Fibroblast of lung (primary cell): ENCODE results near the gene CDC34. TPM values are rescaled to one million over a fixed set of nuclear protein-coding genes. Genes with fewer than 3 reads are reported as not detected.

Experiments used
- DNase-seq, 2 donors: peaks; one replicate each; pipeline versions ENCODE4 v3.0.0 to v3.0.0-alpha.2; 2010; ENCODE audit warnings: low read depth in 2 of 2
- H2AFZ ChIP-seq: 2 replicates; pipeline ENCODE4 v1.5.1; 2012; ENCODE audit warnings: low read length, control low read depth, inconsistent platforms
- H3K27ac ChIP-seq: 2 replicates; pipeline ENCODE4 v1.5.1; 2011; ENCODE audit warnings: low read length, control low read depth; ENCODE audit not compliant: insufficient read depth
- H3K27me3 ChIP-seq: 2 replicates; pipeline ENCODE4 v1.5.1; 2011; ENCODE audit warnings: mild to moderate bottlenecking, low read length; ENCODE audit not compliant: control insufficient read depth, insufficient read depth
- H3K36me3 ChIP-seq: 2 replicates; pipeline ENCODE4 v1.5.1; 2011; ENCODE audit warnings: low read length; ENCODE audit not compliant: control insufficient read depth, insufficient read depth
- H3K4me1 ChIP-seq: 2 replicates; pipeline ENCODE4 v1.5.1; 2011; ENCODE audit warnings: low read length; ENCODE audit not compliant: control insufficient read depth, insufficient read depth; ENCODE audit errors: extremely low read depth
- H3K4me2 ChIP-seq: 2 replicates; pipeline ENCODE4 v1.5.1; 2011; ENCODE audit warnings: low read length, control low read depth; ENCODE audit not compliant: insufficient read depth; ENCODE audit errors: extremely low read depth
- H3K4me3 ChIP-seq, 4 experiments: fragments of 200-600 bp in 1 of 4; sonication (generic) in 1 of 4; replicated peaks in 1 of 4; 2 replicates each; pipeline ENCODE4 v1.5.1; 2011 to 2016; ENCODE audit warnings: low read length in 4 of 4, low read depth in 3 of 4, mild to moderate bottlenecking in 3 of 4, control low read depth in 2 of 4, inconsistent platforms in 1 of 4, mixed read lengths in 1 of 4; ENCODE audit not compliant: insufficient read depth in 1 of 4; ENCODE audit errors: control extremely low read depth in 1 of 4
- H3K79me2 ChIP-seq: 2 replicates; pipeline ENCODE4 v1.5.1; 2012; ENCODE audit warnings: mild to moderate bottlenecking, low read length, inconsistent platforms; ENCODE audit not compliant: control insufficient read depth, insufficient read depth
- H3K9ac ChIP-seq: 2 replicates; pipeline ENCODE4 v1.5.1; 2011; ENCODE audit warnings: mild to moderate bottlenecking, low read length, control low read depth; ENCODE audit not compliant: insufficient read depth
- H3K9me3 ChIP-seq: 2 replicates; pipeline ENCODE4 v1.5.1; 2012; ENCODE audit warnings: low read depth, low read length; ENCODE audit not compliant: control insufficient read depth, insufficient read depth
- H4K20me1 ChIP-seq: 2 replicates; pipeline ENCODE4 v1.5.1; 2011; ENCODE audit warnings: low read length; ENCODE audit not compliant: control insufficient read depth, insufficient read depth; ENCODE audit errors: extremely low read depth
- CTCF ChIP-seq, 2 donors: IDR thresholded peaks in 1 of 2; conservative IDR thresholded peaks in 1 of 2; 1 replicate in 1 of 2; 2 replicates in 1 of 2; pipeline ENCODE4 v1.5.1; 2011 to 2012; ENCODE audit warnings: low read length in 2 of 2, control low read depth in 1 of 2, inconsistent platforms in 1 of 2, low read depth in 1 of 2, mild to moderate bottlenecking in 1 of 2
- EZH2 ChIP-seq: IDR thresholded peaks from 2 replicates; pipeline ENCODE4 v1.5.1; 2012; ENCODE audit warnings: low read length, control low read depth, mild to moderate bottlenecking; ENCODE audit errors: missing control alignments
- polyA plus RNA-seq, 2 donors: library from polyadenylated mRNA; depleted of rRNA in 1 of 2; stranded (reverse) in 1 of 2; unstranded in 1 of 2; fragments of >200 nt; gene quantifications; 2 replicates each; pipeline ENCODE4 v1.2.1, GENCODE V29; 2011 to 2012; ENCODE audit warnings: missing spikeins in 1 of 2
- total RNA-seq: library from RNA; depleted of rRNA; stranded (reverse); fragments of >200 nt; gene quantifications from 2 replicates; pipeline ENCODE4 v1.2.1, GENCODE V29; 2014

The CDC34 gene
- total and polyA plus RNA-seq, 2 donors (not counting 1 experiment from before 2014, with no cell fraction given) = 23.3 to 72.5 TPM

DNA sequence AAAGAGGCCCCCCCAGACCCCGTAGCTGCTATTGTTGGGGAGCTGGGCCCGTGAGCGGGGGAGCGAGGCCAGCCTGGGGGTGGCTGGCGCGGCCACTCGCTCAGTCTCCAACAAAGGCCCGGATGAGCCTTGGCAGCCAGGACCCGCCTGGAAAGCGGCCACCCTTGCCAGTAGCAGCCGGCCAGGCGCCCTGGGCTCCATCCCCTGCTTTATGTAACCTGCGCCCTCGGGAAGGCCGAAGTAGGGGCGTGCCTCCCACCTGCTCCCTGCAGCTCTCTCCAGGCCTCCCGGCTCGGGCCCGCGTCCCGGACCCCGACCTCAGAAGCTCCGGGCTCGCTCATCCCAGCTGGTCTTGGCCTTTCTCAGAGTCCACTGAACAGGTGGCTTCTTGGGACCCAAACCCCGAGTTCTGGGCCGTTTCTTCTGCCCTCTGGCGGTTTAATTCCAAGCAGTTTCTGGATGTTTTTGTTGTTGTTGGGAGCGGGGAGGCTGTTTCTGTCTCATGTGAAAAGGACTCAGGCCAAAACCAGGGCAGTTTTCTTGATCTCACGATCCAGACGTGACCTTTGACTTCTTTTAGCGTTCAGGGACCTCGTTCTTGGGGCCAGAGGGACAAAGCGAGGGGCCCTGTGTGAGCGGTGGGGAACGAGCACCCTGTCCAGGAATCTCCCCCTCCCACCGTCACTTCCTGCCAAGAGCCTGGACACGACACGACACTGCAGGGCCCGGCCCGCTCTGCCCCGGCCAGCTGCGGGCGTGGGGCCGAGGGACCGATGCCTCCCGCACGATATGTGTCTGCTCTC, 1.2 kb downstream of the CDC34 start:
- Histone ChIP-seq H3K4me3 (peak overlapping the region; percentile 55 to 97 (median 84)), H3K4me2 (peak overlapping the region; percentile 92), H3K36me3 (peaks cover 13% of the 10 kb centered on the region), H4K20me1 (no peaks in the 10 kb centered on the region), H3K9me3 (no peaks in the 10 kb centered on the region), H3K27me3 (no peaks in the 10 kb centered on the region), H3K27ac (peak overlapping the region; percentile 80), H3K9ac (peak overlapping the region; percentile 82), H3K4me1 (peaks cover 2% of the 10 kb centered on the region), H3K79me2 (peaks cover 43% of the 10 kb centered on the region), H2AFZ (peak overlapping the region; percentile 32)
- peak; percentile 58 to 76 for DNase-seq
- TF ChIP-seq EZH2 = no peak
- peak; percentile 49 to 62 for TF ChIP-seq CTCF (conservative IDR thresholded peaks at IDR 0.05 in 1 of 2, IDR thresholded peaks at IDR 0.05 in 1 of 2; ENCODE audit: low read depth in 1 of 2, low read length in 2 of 2)

- Histone ChIP-seq H2AFZ (no peak overlapping the region), H3K4me3 (peak overlapping the region; percentile 55 to 97 (median 84)), H3K36me3 (peaks cover 16% of the 10 kb centered on the region), H3K27me3 (no peaks in the 10 kb centered on the region), H3K4me2 (peak overlapping the region; percentile 92), H3K9ac (peak overlapping the region; percentile 82), H3K4me1 (peaks cover 2% of the 10 kb centered on the region), H3K79me2 (peaks cover 43% of the 10 kb centered on the region), H3K27ac (peak overlapping the region; percentile 80), H3K9me3 (no peaks in the 10 kb centered on the region), H4K20me1 (no peaks in the 10 kb centered on the region)
- TF ChIP-seq EZH2 = no peak
- no peak for TF ChIP-seq CTCF (conservative IDR thresholded peaks at IDR 0.05 in 1 of 2, IDR thresholded peaks at IDR 0.05 in 1 of 2; ENCODE audit: low read depth in 1 of 2, low read length in 2 of 2)
- DNase-seq = no peak
Measured at GRCh38 chr19:533364-534058, 2.0 kb downstream of the CDC34 start.

- Histone ChIP-seq H3K9me3 (no peaks in the 10 kb centered on the region), H3K4me3 (peak overlapping the region in 2 of 4 experiments; percentile 55 to 91), H3K9ac (peak overlapping the region; percentile 13), H3K4me1 (peaks cover 2% of the 10 kb centered on the region), H3K27me3 (no peaks in the 10 kb centered on the region), H3K36me3 (peaks cover 17% of the 10 kb centered on the region), H4K20me1 (no peaks in the 10 kb centered on the region), H2AFZ (no peak overlapping the region), H3K79me2 (peaks cover 43% of the 10 kb centered on the region), H3K27ac (no peak overlapping the region), H3K4me2 (no peak overlapping the region)
- DNase-seq = no peak
- TF ChIP-seq EZH2 (no peak), CTCF (conservative IDR thresholded peaks at IDR 0.05 in 1 of 2, IDR thresholded peaks at IDR 0.05 in 1 of 2; ENCODE audit: low read depth in 1 of 2, low read length in 2 of 2) (no peak)
Measured at GRCh38 chr19:534088-534487, 2.5 kb downstream of the CDC34 start.
